A549 (cell line): ENCODE measurements around the gene BLMH. TPM values are rescaled to one million over a fixed set of nuclear protein-coding genes. Genes with fewer than 3 reads are reported as not detected.

ENCODE experiments used
- ELK1 ChIP-seq: fragments of 150-350 bp; IDR thresholded peaks from 2 replicates; pipeline ENCODE4 v1.6.1; 2014; ENCODE audit warnings: low read depth, mild to moderate bottlenecking, low read length
- MAX ChIP-seq: IDR thresholded peaks from 2 replicates; pipeline ENCODE4 v1.6.1; 2012
- RAD21 ChIP-seq, 2 experiments: fragments of >200 bp in 1 of 2; sonication (Bioruptor Twin) in 1 of 2; formaldehyde crosslinking in 1 of 2; IDR thresholded peaks in 1 of 2; conservative IDR thresholded peaks in 1 of 2; 2 replicates in 1 of 2; 3 replicates in 1 of 2; pipeline ENCODE4 v1.6.1; 2012 to 2018; ENCODE audit warnings: inconsistent platforms in 1 of 2
- RNF2 ChIP-seq: fragments of 200-600 bp; sonication (generic); IDR thresholded peaks from 2 replicates; pipeline ENCODE4 v1.6.1; 2016; ENCODE audit warnings: low read depth, mild to moderate bottlenecking, antibody characterized with exemption, moderate library complexity, borderline replicate concordance
- SMC3 ChIP-seq: fragments of >200 bp; sonication (Bioruptor Twin); formaldehyde crosslinking; IDR thresholded peaks from 3 replicates; pipeline ENCODE4 v1.6.1; 2018; ENCODE audit warnings: inconsistent platforms
- polyA plus RNA-seq, 4 experiments: library from polyadenylated mRNA; depleted of rRNA in 3 of 4; stranded (reverse); fragments of >200 nt; fragmentation: RNase III in 1 of 4; extraction: RNeasy Plus Mini Kit Qiagen cat#74134 plus additional on column Dnase treatment in 1 of 4; gene quantifications; 2 replicates in 3 of 4; 3 replicates in 1 of 4; pipeline ENCODE4 v1.2.3, GENCODE V29; 2011 to 2017
- small RNA-seq, 6 experiments: library from RNA; depleted of rRNA; stranded (forward); fragments of <200 nt; gene quantifications; one replicate each; pipeline ENCODE3, GENCODE V24; 2012

Gene BLMH
- polyA plus RNA-seq, 2 of the 4 experiments (the other 2 are of a cell fraction), result 38.5 to 66.4 TPM

GRCh38 chr17:30199600-30199999 is 92.1 kb downstream of the BLMH start (continued):
- TF ChIP-seq MAX (no peak), SMC3 (no peak), ELK1 (no peak), RNF2 (no peak), RAD21 (conservative IDR thresholded peaks at IDR 0.05 in 1 of 2, IDR thresholded peaks at IDR 0.05 in 1 of 2) (no peak)

Small RNA genes lying within 50 kb of the gene (small RNA-seq; reads per million reads assigned to genes)
- gene RF00154, result 5.7 to 56.3 (median 14.2) reads per million in 6 experiments
- 0 reads per million in 6 experiments for gene RNU6-1267P

Other genes with a start within 250 kb of the BLMH start
- 25.2 and 30.9 TPM in 2 replicates for gene NSRP1, start 175.1 kb downstream of the BLMH start, polyA plus RNA-seq (2011; rRNA removed)
- 39.6 to 41.1 TPM (median 39.6 TPM) in 3 replicates for gene NSRP1, start 175.1 kb downstream of the BLMH start, polyA plus RNA-seq (2017; fragmentation: RNase III; extraction: RNeasy Plus Mini Kit Qiagen cat#74134 plus additional on column Dnase treatment)
- gene SLC6A4, start 56.2 kb downstream of the BLMH start, polyA plus RNA-seq (2011; rRNA removed), result 0.07 and 0.12 TPM in 2 replicates
- gene SLC6A4, start 56.2 kb downstream of the BLMH start, polyA plus RNA-seq (2017; fragmentation: RNase III; extraction: RNeasy Plus Mini Kit Qiagen cat#74134 plus additional on column Dnase treatment), result 0.04 TPM in 1 of 3 replicates, not detected in the others
- gene TMIGD1, start 42.1 kb upstream of the BLMH start, polyA plus RNA-seq (2011; rRNA removed), result not detected in 2 replicates
- gene TMIGD1, start 42.1 kb upstream of the BLMH start, polyA plus RNA-seq (2017; fragmentation: RNase III; extraction: RNeasy Plus Mini Kit Qiagen cat#74134 plus additional on column Dnase treatment), result not detected in 3 replicates
- 83.3 and 97.2 TPM in 2 replicates for gene CPD, start 87.0 kb upstream of the BLMH start, polyA plus RNA-seq (2011; rRNA removed)
- 22.4 to 27.7 TPM (median 26.9 TPM) in 3 replicates for gene CPD, start 87.0 kb upstream of the BLMH start, polyA plus RNA-seq (2017; fragmentation: RNase III; extraction: RNeasy Plus Mini Kit Qiagen cat#74134 plus additional on column Dnase treatment)
- 46.1 and 49.6 TPM in 2 replicates for gene GOSR1, start 185.5 kb upstream of the BLMH start, polyA plus RNA-seq (2011; rRNA removed)
- 45.1 to 55.4 TPM (median 48.8 TPM) in 3 replicates for gene GOSR1, start 185.5 kb upstream of the BLMH start, polyA plus RNA-seq (2017; fragmentation: RNase III; extraction: RNeasy Plus Mini Kit Qiagen cat#74134 plus additional on column Dnase treatment)